GM12873 (cell line): Measurements from ENCODE around the gene NFATC2.

Source experiments
- CTCF ChIP-seq: IDR thresholded peaks from 2 replicates; pipeline ENCODE4 v1.5.1; 2012; ENCODE audit warnings: low read depth, mild to moderate bottlenecking, moderate library complexity, low read length, control low read depth; ENCODE audit not compliant: insufficient read depth; ENCODE audit errors: missing control alignments

NFATC2 gene

GRCh38 chr20:51490635-51491034 lies 51.9 kb downstream of the NFATC2 start:
- TF ChIP-seq CTCF: no peak

GRCh38 chr20:51489611-51490010 lies 52.9 kb downstream of the NFATC2 start:
- no peak for TF ChIP-seq CTCF

GRCh38 chr20:51488331-51488730 lies 54.2 kb downstream of the NFATC2 start:
- TF ChIP-seq CTCF: no peak

GRCh38 chr20:51487565-51488268 lies 54.8 kb downstream of the NFATC2 start:
- no peak for TF ChIP-seq CTCF

- no peak for TF ChIP-seq CTCF
Observed at GRCh38 chr20:51487076-51487475, 55.4 kb downstream of the NFATC2 start.

GRCh38 chr20:51486197-51487005 lies 56.1 kb downstream of the NFATC2 start:
- TF ChIP-seq CTCF: no peak

- no peak for TF ChIP-seq CTCF
Observed at GRCh38 chr20:51484831-51485230, 57.7 kb downstream of the NFATC2 start.
